Adrenal gland (tissue), 12 donors: ENCODE results near the gene SPATC1L. TPM values are rescaled to one million over a fixed set of nuclear protein-coding genes. Genes with fewer than 3 reads are reported as not detected.

Source experiments
- DNase-seq, 7 donors: peaks; one replicate each; pipeline ENCODE4 v3.0.0-alpha.2; 2019 to 2020
- H3K27ac ChIP-seq, 5 donors: fragments of 200-600 bp; sonication (generic) in 4 of 5; 1 replicate in 3 of 5; 2 replicates in 2 of 5; pipeline versions ENCODE4 v1.5.1 to v1.8.0; 2016 to 2020; ENCODE audit warnings: mild to moderate bottlenecking in 1 of 5
- H3K27me3 ChIP-seq: fragments of 200-600 bp; 2 replicates; pipeline ENCODE4 v1.8.0; 2021
- H3K36me3 ChIP-seq, 2 donors: fragments of 200-600 bp; replicated peaks in 1 of 2; 1 replicate in 1 of 2; 2 replicates in 1 of 2; pipeline versions ENCODE4 v1.5.1 to v1.8.0; 2018 to 2022
- H3K4me1 ChIP-seq, 2 donors: fragments of 200-600 bp; replicated peaks in 1 of 2; 1 replicate in 1 of 2; 2 replicates in 1 of 2; pipeline versions ENCODE4 v1.5.1 to v1.8.0; 2018 to 2021
- H3K4me3 ChIP-seq, 4 donors: fragments of 200-600 bp; sonication (generic) in 3 of 4; one replicate each; pipeline ENCODE4 v1.5.1; 2016 to 2018
- H3K9me3 ChIP-seq, 3 donors: fragments of 200-600 bp; sonication (generic) in 1 of 3; replicated peaks in 1 of 3; 1 replicate in 2 of 3; 2 replicates in 1 of 3; pipeline versions ENCODE4 v1.5.1 to v1.8.0; 2016 to 2021
- CTCF ChIP-seq, 6 experiments: fragments of 450-650 bp in 4 of 6; fragments of 200-600 bp in 2 of 6; sonication (generic) in 1 of 6; IDR thresholded peaks; 1 replicate in 5 of 6; 2 replicates in 1 of 6; pipeline versions ENCODE4 v1.5.1 to v1.8.0; 2016 to 2021; ENCODE audit warnings: antibody characterized with exemption in 6 of 6, mild to moderate bottlenecking in 2 of 6, moderate library complexity in 1 of 6
- POLR2A ChIP-seq, 2 donors: fragments of 450-650 bp; IDR thresholded peaks; one replicate each; pipeline ENCODE4 v1.6.1; 2017; ENCODE audit warnings: antibody characterized with exemption in 2 of 2, mild to moderate bottlenecking in 2 of 2, moderate library complexity in 1 of 2
- WGBS, 4 donors: extraction: QIAGEN DNeasy Blood & Tissue Kit in 2 of 4; methylation state at CpG; one replicate each; pipeline versions ENCODE4 v1.1.5 to v1.1.7; 2013 to 2017; 5-methylcytosine and 5-hydroxymethylcytosine counted together
- intact Hi-C, 2 donors: fragments of 100-400 bp; cut with DNase I; formaldehyde crosslinking; loops; one replicate each; pipeline versions ENCODE4 v1.14.1 to v1.15.0; 2022 to 2023
- polyA plus RNA-seq, 3 donors: library from polyadenylated mRNA; stranded (reverse); fragments of 200-250 nt in 2 of 3; fragments of 350-450 nt in 1 of 3; fragmentation: Illumina TruSeq in 1 of 3; extraction: RNeasy Lipid Tissue Mini Kit (QIAGEN cat#74804) in 1 of 3; gene quantifications; one replicate each; pipeline ENCODE4 v1.2.3, GENCODE V29; 2013 to 2014
- total RNA-seq, 9 donors: library from RNA; depleted of rRNA in 4 of 9; stranded (reverse); fragments of >200 nt in 4 of 9; fragments of 120-200 nt in 1 of 9; fragmentation: NEBNext Ultra II Directional in 1 of 9; extraction: Animal tissue kit (Norgen Biotek cat#: 25700) in 1 of 9; gene quantifications; one replicate each; pipeline versions ENCODE4 v1.1.0 to v1.2.4, GENCODE V29; 2013 to 2023
- donor health status: healthy with polysubstance abuse.
- donor health status: Bipolar disorder and iron deficiency.
- donor health status: DM: yes; HTN: yes; CAD: no.
- donor health status: DM: no; HTN: no; CAD: no.
- donor health status: DM: no; HTN: no; CAD: no.
- donor health status: DM: yes; HTN: yes; CAD: no.

The SPATC1L gene
- total and polyA plus RNA-seq, 12 donors, result 8.4 to 91.5 (median 25.3) TPM

GRCh38 chr21:46156678-46157077 is 27.6 kb downstream of the SPATC1L start:
- no peaks in the 10 kb centered on the region for H3K9me3 ChIP-seq
- H3K36me3 ChIP-seq, result no peaks in the 10 kb centered on the region
- H3K27me3 ChIP-seq, result no peaks in the 10 kb centered on the region
- intact Hi-C loops, result no loop called here
- H3K4me3 ChIP-seq, result no peak overlapping the region
- TF ChIP-seq POLR2A (IDR thresholded peaks at IDR 0.05), result no peak
- no peak for TF ChIP-seq CTCF (IDR thresholded peaks at IDR 0.05)
- 82 to 90% (median 87%) methylated on average over 8 to 10 of the region's 10 CpGs for WGBS, 4 donors
- H3K27ac ChIP-seq, result no peak overlapping the region
- H3K4me1 ChIP-seq, result peaks cover 11 to 12% of the 10 kb centered on the region in 2 donors
- peak in 2 of 7 donors; percentile 17 to 40 for DNase-seq

- H3K4me3 ChIP-seq, result no peak overlapping the region
- no peak overlapping the region for H3K27ac ChIP-seq
- no peaks in the 10 kb centered on the region for H3K36me3 ChIP-seq
- intact Hi-C loops, result no loop called here
- DNase-seq, result no peak
- H3K4me1 ChIP-seq, result peaks cover 11 to 12% of the 10 kb centered on the region in 2 donors
- 86 to 93% (median 90%) methylated on average over 7 of the region's 7 CpGs for WGBS, 4 donors
- H3K27me3 ChIP-seq, result no peaks in the 10 kb centered on the region
- no peak for TF ChIP-seq CTCF (IDR thresholded peaks at IDR 0.05)
- TF ChIP-seq POLR2A (IDR thresholded peaks at IDR 0.05), result no peak
- H3K9me3 ChIP-seq, result no peaks in the 10 kb centered on the region
These were observed 27.9 kb downstream of the SPATC1L start for GRCh38 chr21:46156378-46156645.

GRCh38 chr21:46155514-46156377 is 28.5 kb downstream of the SPATC1L start, which contains the start of gene FTCD:
Gene FTCD (minus strand): TSS chr21:46155579. CDS start chr21:46155523, 56 bp downstream.
- Histone ChIP-seq H3K4me3 (no peak within 1 kb of the TSS), H3K4me1 (peaks cover 11 to 12% of the 10 kb centered on the region in 2 donors), H3K36me3 (no peaks in the 10 kb centered on the region), H3K9me3 (no peaks in the 10 kb centered on the region), H3K27me3 (no peaks in the 10 kb centered on the region), H3K27ac (no peak within 1 kb of the TSS)
- intact Hi-C loops, result no loop called here
- no peak for TF ChIP-seq POLR2A (IDR thresholded peaks at IDR 0.05)
- peak in 3 of 7 donors; percentile 12 to 49 (median 16) for DNase-seq
- 79 to 87% (median 80%) methylated on average over 28 to 34 of the region's 34 CpGs for WGBS, 4 donors

- Histone ChIP-seq H3K27ac (no peak overlapping the region), H3K9me3 (no peaks in the 10 kb centered on the region), H3K27me3 (no peaks in the 10 kb centered on the region), H3K4me1 (peaks cover 11 to 12% of the 10 kb centered on the region in 2 donors), H3K36me3 (no peaks in the 10 kb centered on the region), H3K4me3 (no peak overlapping the region)
- peak in 3 of 7 donors; percentile 5 to 19 (median 14) for DNase-seq
- 70 to 95% (median 79%) methylated on average over 5 to 16 of the region's 16 CpGs for WGBS, 4 donors
- intact Hi-C loops, result no loop called here
- TF ChIP-seq POLR2A (IDR thresholded peaks at IDR 0.05), result no peak
- TF ChIP-seq CTCF (IDR thresholded peaks at IDR 0.05), result no peak
These were observed 29.2 kb downstream of the SPATC1L start for GRCh38 chr21:46154955-46155513.
